ENCODE data around the gene SCUBE1.

The SCUBE1 gene

DNA sequence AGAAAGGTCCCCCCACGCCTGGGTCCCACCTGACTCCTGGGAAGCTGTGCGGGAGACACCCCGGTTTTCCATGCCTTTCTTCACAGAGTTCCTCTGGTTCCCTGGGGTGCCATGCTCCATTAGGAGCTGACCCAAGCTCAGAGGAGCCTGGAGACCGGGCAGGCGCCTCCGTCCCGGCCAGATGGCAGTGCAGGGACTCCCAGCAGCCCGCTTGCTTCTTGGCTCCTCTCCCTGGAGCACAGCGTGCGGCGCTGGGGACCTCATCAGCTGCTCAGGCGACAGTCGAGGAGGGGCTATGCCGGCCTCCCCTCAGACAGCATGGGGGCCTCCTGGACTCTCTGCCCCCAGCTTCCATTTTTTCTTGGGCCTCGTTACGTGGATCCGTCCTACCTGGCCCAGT, 143.1 kb downstream of the SCUBE1 start:
- no peak overlapping the region for H3K4me3 ChIP-seq (ENCODE audit: low read depth, low read length)
- in situ Hi-C loops (cut with HindIII; ENCODE audit: low sequenced_read_pairs): no loop called here
- no peak for DNase-seq (ENCODE audit: low read depth)
- TF ChIP-seq, protein P1, sequence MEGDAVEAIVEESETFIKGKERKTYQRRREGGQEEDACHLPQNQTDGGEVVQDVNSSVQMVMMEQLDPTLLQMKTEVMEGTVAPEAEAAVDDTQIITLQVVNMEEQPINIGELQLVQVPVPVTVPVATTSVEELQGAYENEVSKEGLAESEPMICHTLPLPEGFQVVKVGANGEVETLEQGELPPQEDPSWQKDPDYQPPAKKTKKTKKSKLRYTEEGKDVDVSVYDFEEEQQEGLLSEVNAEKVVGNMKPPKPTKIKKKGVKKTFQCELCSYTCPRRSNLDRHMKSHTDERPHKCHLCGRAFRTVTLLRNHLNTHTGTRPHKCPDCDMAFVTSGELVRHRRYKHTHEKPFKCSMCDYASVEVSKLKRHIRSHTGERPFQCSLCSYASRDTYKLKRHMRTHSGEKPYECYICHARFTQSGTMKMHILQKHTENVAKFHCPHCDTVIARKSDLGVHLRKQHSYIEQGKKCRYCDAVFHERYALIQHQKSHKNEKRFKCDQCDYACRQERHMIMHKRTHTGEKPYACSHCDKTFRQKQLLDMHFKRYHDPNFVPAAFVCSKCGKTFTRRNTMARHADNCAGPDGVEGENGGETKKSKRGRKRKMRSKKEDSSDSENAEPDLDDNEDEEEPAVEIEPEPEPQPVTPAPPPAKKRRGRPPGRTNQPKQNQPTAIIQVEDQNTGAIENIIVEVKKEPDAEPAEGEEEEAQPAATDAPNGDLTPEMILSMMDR (IDR thresholded peaks at IDR 0.05; ENCODE audit: low read depth, low read length, missing control alignments): no peak

DNA sequence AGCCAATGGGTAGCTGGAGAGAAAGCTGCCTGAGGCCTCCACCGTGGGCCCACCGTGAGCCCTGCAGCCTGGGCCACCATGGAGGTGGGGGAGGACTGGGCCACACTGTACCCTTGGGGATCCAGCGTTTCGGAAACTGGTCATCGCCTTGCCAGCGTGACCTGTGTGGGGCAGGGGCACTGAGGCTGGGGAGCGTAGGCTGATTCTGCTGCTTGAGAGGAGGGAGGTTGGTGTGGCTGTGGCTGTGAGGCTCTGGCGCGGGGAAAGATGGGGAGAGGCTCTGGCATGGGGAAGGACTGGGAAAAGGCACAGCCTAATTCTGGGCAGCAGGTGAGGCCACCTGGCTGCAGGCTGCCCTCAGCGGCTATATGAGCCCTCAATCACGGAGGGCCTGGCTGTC, 143.6 kb downstream of the SCUBE1 start:
- no peak for DNase-seq (ENCODE audit: low read depth)
- in situ Hi-C loops (cut with HindIII; ENCODE audit: low sequenced_read_pairs): no loop called here

DNA sequence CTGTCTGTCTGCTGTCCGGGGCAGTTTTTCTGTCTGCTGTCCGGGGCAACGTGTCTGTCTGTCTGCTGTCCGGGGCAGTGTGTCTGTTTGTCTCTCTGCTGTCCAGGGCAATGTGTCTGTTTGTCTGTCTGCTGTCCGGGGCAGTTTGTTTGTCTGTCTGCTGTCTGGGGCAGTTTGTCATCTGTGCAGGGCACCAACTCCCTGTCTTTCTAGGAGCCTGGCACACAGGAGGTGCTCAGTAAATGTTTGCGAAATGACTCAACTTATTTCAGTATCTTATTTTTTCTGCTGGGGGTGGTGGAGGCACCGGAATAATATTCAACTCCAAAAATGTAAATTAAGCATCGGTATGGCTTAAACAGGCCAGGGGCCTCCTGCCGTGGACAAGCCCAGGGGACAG, 144.2 kb downstream of the SCUBE1 start:
- TF ChIP-seq, protein P1 (IDR thresholded peaks at IDR 0.05; ENCODE audit: low read depth, low read length, missing control alignments): no peak
- H3K4me3 ChIP-seq (ENCODE audit: low read depth, low read length): no peak overlapping the region
- in situ Hi-C loops (cut with HindIII; ENCODE audit: low sequenced_read_pairs): no loop called here
- no peak for DNase-seq (ENCODE audit: low read depth)

More for the DNA sequence above, 143.6 kb downstream of the SCUBE1 start:
- TF ChIP-seq, protein P1 (IDR thresholded peaks at IDR 0.05; ENCODE audit: low read depth, low read length, missing control alignments): no peak
- H3K4me3 ChIP-seq (ENCODE audit: low read depth, low read length): no peak overlapping the region

DNA sequence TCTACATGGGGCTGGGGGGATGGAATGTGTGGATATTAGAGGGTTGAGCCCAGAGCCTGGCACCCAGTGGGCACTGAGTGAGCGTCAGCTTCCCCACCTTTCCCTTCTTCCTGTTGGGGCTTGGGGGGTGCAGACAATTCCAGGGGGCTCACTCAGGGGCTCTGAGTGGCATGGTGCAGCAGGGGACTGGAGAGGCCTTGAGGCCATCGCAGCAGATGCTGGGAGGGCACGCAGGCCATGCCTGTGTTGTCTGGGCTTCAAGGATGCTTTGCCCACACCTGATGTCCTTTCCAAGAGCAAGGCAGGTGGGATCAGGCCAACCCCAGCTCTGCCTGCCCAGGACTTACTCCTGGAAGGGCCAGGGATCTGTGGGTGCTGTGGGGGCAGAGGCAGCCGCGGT, 145.0 kb downstream of the SCUBE1 start:
- TF ChIP-seq, protein P1 (IDR thresholded peaks at IDR 0.05; ENCODE audit: low read depth, low read length, missing control alignments): no peak
- in situ Hi-C loops (cut with HindIII; ENCODE audit: low sequenced_read_pairs): no loop called here
- no peak overlapping the region for H3K4me3 ChIP-seq (ENCODE audit: low read depth, low read length)
- DNase-seq (ENCODE audit: low read depth): no peak

DNA sequence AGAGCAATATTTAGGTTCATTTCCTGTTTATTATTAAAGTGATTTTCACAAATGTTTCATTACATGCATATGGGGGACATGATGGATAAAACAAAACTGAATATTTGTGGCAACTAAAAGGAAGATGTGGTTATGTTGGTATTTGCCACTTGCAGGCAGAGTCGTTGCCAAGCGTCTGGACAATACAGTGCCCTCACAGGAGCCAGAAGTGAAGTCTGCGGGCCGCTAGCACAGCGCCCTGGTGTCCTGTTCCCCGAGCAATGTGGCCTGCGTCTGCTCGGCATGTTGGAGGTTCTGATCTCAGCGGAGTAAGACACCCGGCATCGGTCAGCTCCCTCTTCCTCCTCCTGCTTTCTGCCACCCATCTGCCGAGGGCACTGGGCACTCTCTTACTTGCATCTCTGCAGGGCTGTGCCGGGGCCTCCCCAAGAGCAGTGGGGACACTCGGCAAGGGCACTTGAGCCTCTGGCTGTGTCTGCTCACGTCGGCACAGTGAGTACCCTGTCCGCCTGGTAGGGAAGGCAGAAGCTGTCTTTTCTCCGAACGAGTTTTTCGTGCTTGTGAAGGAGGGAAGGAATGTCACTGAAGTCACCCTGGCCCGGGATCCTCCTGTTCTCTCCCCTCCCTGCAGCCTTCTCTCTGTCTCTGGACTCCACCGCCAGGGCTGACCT, 145.8 kb downstream of the SCUBE1 start:
- no peak for DNase-seq (ENCODE audit: low read depth)
- H3K4me3 ChIP-seq (ENCODE audit: low read depth, low read length): no peak overlapping the region
- in situ Hi-C loops (cut with HindIII; ENCODE audit: low sequenced_read_pairs): no loop called here
- TF ChIP-seq, protein P1 (IDR thresholded peaks at IDR 0.05; ENCODE audit: low read depth, low read length, missing control alignments): no peak

DNA sequence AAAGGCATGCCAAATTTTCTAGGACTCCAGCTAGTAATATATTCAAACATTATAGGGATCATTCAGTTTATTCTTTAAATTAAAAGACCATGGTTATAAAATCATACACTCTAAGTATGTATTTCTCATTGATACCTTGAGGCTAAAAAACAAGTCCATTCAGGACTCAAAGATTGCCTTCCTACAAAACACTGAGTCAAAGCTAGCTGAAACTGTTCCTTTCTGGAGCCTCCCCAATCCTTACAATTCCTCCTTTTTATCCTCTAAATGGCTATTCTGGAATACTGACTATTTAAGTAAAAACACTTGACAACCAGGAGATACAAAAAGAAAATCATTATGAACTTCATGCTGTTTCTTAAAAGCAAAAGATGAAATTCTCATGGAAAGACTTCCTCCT, 151.3 kb downstream of the SCUBE1 start:
- TF ChIP-seq, protein P1 (IDR thresholded peaks at IDR 0.05; ENCODE audit: low read depth, low read length, missing control alignments): no peak
- no peak for DNase-seq (ENCODE audit: low read depth)
- H3K4me3 ChIP-seq (ENCODE audit: low read depth, low read length): no peak overlapping the region
- in situ Hi-C loops (cut with HindIII; ENCODE audit: low sequenced_read_pairs): no loop called here

Data from astrocyte of the cerebellum (primary cell).